MM.1S (cell line): ENCODE results near the gene KRT9.
"Not testable (repeated sequence)": the region's sequence is repeated elsewhere in the genome, so short reads cannot be mapped to it uniquely, and the experiment has no call there.

Experiments used
- EZH2 ChIP-seq: fragments of 300-600 bp; sonication (generic); optimal IDR thresholded peaks from 2 replicates; pipeline ENCODE3; 2017; ENCODE audit warnings: low read depth, mild to moderate bottlenecking, antibody characterized with exemption, low read length, mixed read lengths
- TF ChIP-seq, protein P1 (sequence below): fragments of 300-600 bp; sonication (generic); IDR thresholded peaks from 2 replicates; pipeline ENCODE4 v1.5.1; 2016; ENCODE audit warnings: antibody characterized with exemption, low read length, mixed read lengths

DNA sequence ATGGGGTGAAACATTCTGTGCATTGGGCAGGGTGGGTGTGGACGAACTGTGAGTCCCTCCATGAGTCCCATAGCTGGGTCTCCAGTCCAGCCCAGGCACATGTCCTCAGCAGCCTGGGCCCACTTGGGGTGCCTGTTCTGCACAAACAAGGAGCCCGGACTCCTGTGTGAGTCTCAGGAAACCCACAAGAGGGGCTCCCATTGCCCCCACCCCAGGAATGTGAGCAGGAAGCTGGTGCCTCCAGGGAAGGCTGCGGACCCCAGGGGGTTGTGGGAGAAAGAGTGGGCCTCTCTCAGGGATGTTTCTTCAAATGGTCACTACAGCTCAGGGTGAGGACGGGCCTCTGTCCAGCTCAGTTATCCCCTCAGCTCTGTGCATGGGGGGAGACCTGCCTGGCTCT is 44.6 kb upstream of the KRT9 start:
- TF ChIP-seq, protein P1, sequence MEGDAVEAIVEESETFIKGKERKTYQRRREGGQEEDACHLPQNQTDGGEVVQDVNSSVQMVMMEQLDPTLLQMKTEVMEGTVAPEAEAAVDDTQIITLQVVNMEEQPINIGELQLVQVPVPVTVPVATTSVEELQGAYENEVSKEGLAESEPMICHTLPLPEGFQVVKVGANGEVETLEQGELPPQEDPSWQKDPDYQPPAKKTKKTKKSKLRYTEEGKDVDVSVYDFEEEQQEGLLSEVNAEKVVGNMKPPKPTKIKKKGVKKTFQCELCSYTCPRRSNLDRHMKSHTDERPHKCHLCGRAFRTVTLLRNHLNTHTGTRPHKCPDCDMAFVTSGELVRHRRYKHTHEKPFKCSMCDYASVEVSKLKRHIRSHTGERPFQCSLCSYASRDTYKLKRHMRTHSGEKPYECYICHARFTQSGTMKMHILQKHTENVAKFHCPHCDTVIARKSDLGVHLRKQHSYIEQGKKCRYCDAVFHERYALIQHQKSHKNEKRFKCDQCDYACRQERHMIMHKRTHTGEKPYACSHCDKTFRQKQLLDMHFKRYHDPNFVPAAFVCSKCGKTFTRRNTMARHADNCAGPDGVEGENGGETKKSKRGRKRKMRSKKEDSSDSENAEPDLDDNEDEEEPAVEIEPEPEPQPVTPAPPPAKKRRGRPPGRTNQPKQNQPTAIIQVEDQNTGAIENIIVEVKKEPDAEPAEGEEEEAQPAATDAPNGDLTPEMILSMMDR: not testable (repeated sequence)
- TF ChIP-seq EZH2: not testable (repeated sequence)
